ENCODE results near the gene ISCU.

DNA sequence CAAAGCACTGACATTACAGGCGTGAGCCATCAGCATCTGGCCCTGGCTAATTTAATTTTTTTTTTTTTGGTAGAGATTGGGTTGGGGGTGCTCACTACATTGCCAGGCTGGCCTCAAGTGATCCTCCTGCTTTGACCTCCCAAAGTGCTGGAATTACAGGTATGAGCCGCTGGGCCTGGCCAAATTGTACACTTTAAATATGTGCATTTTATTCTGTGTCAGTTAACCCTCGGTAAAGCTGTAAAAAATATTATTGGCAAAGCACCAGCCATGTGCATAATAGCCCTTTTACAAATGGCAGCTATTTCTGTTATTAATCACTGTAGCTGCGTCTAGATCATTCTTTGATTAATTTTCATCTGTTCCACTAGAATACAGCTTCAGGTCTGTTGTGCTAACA is 23.5 kb downstream of the ISCU start:
- TF ChIP-seq, protein P1, sequence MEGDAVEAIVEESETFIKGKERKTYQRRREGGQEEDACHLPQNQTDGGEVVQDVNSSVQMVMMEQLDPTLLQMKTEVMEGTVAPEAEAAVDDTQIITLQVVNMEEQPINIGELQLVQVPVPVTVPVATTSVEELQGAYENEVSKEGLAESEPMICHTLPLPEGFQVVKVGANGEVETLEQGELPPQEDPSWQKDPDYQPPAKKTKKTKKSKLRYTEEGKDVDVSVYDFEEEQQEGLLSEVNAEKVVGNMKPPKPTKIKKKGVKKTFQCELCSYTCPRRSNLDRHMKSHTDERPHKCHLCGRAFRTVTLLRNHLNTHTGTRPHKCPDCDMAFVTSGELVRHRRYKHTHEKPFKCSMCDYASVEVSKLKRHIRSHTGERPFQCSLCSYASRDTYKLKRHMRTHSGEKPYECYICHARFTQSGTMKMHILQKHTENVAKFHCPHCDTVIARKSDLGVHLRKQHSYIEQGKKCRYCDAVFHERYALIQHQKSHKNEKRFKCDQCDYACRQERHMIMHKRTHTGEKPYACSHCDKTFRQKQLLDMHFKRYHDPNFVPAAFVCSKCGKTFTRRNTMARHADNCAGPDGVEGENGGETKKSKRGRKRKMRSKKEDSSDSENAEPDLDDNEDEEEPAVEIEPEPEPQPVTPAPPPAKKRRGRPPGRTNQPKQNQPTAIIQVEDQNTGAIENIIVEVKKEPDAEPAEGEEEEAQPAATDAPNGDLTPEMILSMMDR (IDR thresholded peaks at IDR 0.05 in 8 of 11, conservative IDR thresholded peaks at IDR 0.05 in 3 of 11), result no peak
- TF ChIP-seq POLR2AphosphoS5 (IDR thresholded peaks at IDR 0.05), result no peak
